GM12878 (cell line): ENCODE results near the gene TMEM97. TPM values are rescaled to one million over a fixed set of nuclear protein-coding genes. Genes with fewer than 3 reads are reported as not detected.

Source experiments
- ATAC-seq: fragments of 200-7000 bp; cut with Tn5 transposase; 3 replicates; pipeline ENCODE4 v1.9.1; 2020; ENCODE audit warnings: mild to moderate bottlenecking, moderate library complexity
- BruUV-seq: library from RNA; stranded (reverse); fragments of 400-500 nt; replicated peaks from 2 replicates; lab custom pipeline; 2021; lab: Mats Ljungman, UMichigan
- CTCF ChIA-PET: fragments of 300-600 bp; sonication (Branson Sonifier 250); formaldehyde crosslinking; extraction: SDS; loops from one replicate; lab custom pipeline; 2021; ENCODE audit warnings: inconsistent platforms; lab: Yijun Ruan, JAX
- POLR2A ChIA-PET: fragments of 350-600 bp; formaldehyde crosslinking; extraction: SDS; loops from one replicate; lab custom pipeline; 2021; ENCODE audit warnings: inconsistent platforms; lab: Charles Lee
- RAD21 ChIA-PET: fragments of 300-600 bp; sonication (Branson Sonifier 250); formaldehyde crosslinking; loops from one replicate; lab custom pipeline; 2023; ENCODE audit warnings: antibody characterized with exemption; ENCODE audit not compliant: unreplicated experiment; lab: Charles Lee
- SMC1A ChIA-PET: fragments of 300-600 bp; sonication (Branson Sonifier 250); formaldehyde crosslinking; loops from one replicate; lab custom pipeline; 2023; ENCODE audit not compliant: unreplicated experiment, uncharacterized antibody; lab: Charles Lee
- DNase-seq: peaks from one replicate; pipeline ENCODE4 v3.0.0-alpha.2; 2011; ENCODE audit warnings: low read depth, low spot score
- FAIRE-seq: peaks from 3 replicates; lab custom pipeline; 2011; peaks lifted over from hg19 to GRCh38; lab: Jason Lieb, UNC
- H2AFZ ChIP-seq: 2 replicates; pipeline ENCODE4 v1.6.0; 2011; ENCODE audit warnings: low read depth, low read length, control low read depth; ENCODE audit not compliant: control insufficient read depth
- H3K27ac ChIP-seq: 2 replicates; pipeline ENCODE4 v1.5.1; 2011; ENCODE audit warnings: control low read depth; ENCODE audit not compliant: control insufficient read depth, insufficient read depth
- H3K27me3 ChIP-seq, 2 experiments: replicated peaks in 1 of 2; 2 replicates each; pipeline versions ENCODE4 v1.6.0 to v1.6.1; 2011; ENCODE audit warnings: low read length in 1 of 2; ENCODE audit not compliant: control insufficient read depth in 2 of 2, insufficient read depth in 2 of 2
- H3K36me3 ChIP-seq, 2 experiments: 2 replicates each; pipeline ENCODE4 v1.5.1; 2011; ENCODE audit warnings: low read length in 1 of 2; ENCODE audit not compliant: control insufficient read depth in 2 of 2, insufficient read depth in 2 of 2
- H3K4me1 ChIP-seq: 2 replicates; pipeline ENCODE4 v1.6.1; 2011; ENCODE audit warnings: mild to moderate bottlenecking, low read length, moderate library complexity, mixed read lengths; ENCODE audit not compliant: control insufficient read depth, insufficient read depth
- H3K4me2 ChIP-seq: 2 replicates; pipeline ENCODE4 v1.6.0; 2011; ENCODE audit warnings: control low read depth; ENCODE audit not compliant: control insufficient read depth, insufficient read depth
- H3K4me3 ChIP-seq: fragments of 200-600 bp; sonication (generic); 2 replicates; pipeline ENCODE4 v1.5.1; 2016
- H3K79me2 ChIP-seq: 2 replicates; pipeline ENCODE4 v1.6.0; 2011; ENCODE audit warnings: low read length; ENCODE audit not compliant: control insufficient read depth, insufficient read depth
- H3K9ac ChIP-seq: 2 replicates; pipeline ENCODE4 v1.8.0; 2011; ENCODE audit warnings: low read length, control low read depth, mixed read lengths; ENCODE audit not compliant: control insufficient read depth, insufficient read depth
- H3K9me3 ChIP-seq: replicated peaks from 3 replicates; pipeline ENCODE4 v1.5.1; 2011; ENCODE audit warnings: mild to moderate bottlenecking, low read length; ENCODE audit not compliant: control insufficient read depth, insufficient read depth
- H4K20me1 ChIP-seq: 2 replicates; pipeline ENCODE4 v1.6.0; 2011; ENCODE audit not compliant: control insufficient read depth, insufficient read depth
- BACH1 ChIP-seq: fragments of 450-650 bp; IDR thresholded peaks from 2 replicates; pipeline ENCODE4 v1.6.1; 2017; ENCODE audit warnings: mild to moderate bottlenecking, borderline replicate concordance
- BMI1 ChIP-seq: fragments of 450-650 bp; IDR thresholded peaks from 2 replicates; pipeline ENCODE4 v1.6.1; 2016; ENCODE audit warnings: mild to moderate bottlenecking, moderate library complexity, borderline replicate concordance
- CBX3 ChIP-seq: fragments of 200-600 bp; sonication (generic); IDR thresholded peaks from 2 replicates; pipeline ENCODE4 v1.6.1; 2016; ENCODE audit warnings: low read depth, borderline replicate concordance
- CHD1 ChIP-seq: IDR thresholded peaks from 2 replicates; pipeline ENCODE4 v1.6.1; 2012; ENCODE audit warnings: low read depth, low read length, improper control_type of control experiment
- CREB1 ChIP-seq: IDR thresholded peaks from 2 replicates; pipeline ENCODE4 v1.6.1; 2012; ENCODE audit warnings: low read depth, mild to moderate bottlenecking, inconsistent platforms
- FOS ChIP-seq: IDR thresholded peaks from 3 replicates; pipeline ENCODE4 v1.6.1; 2011; ENCODE audit warnings: borderline replicate concordance; ENCODE audit not compliant: insufficient read length; ENCODE audit errors: extremely low read depth
- FOXK2 ChIP-seq: fragments of 450-650 bp; IDR thresholded peaks from 2 replicates; pipeline ENCODE4 v1.6.1; 2017; ENCODE audit warnings: mild to moderate bottlenecking, moderate library complexity
- GATAD2B ChIP-seq: fragments of 450-650 bp; conservative IDR thresholded peaks from 2 replicates; pipeline ENCODE4 v1.6.1; 2017; ENCODE audit warnings: low read depth, mild to moderate bottlenecking, moderate library complexity
- IRF4 ChIP-seq: IDR thresholded peaks from 2 replicates; pipeline ENCODE4 v1.6.1; 2011; ENCODE audit warnings: low read depth, low read length
- JUND ChIP-seq: IDR thresholded peaks from 2 replicates; pipeline ENCODE4 v1.6.1; 2012; ENCODE audit warnings: low read depth, mild to moderate bottlenecking, low read length, improper control_type of control experiment, moderate library complexity
- MLLT1 ChIP-seq: fragments of 450-650 bp; IDR thresholded peaks from 2 replicates; pipeline ENCODE4 v1.6.1; 2016; ENCODE audit warnings: mild to moderate bottlenecking
- NFIC ChIP-seq: IDR thresholded peaks from 2 replicates; pipeline ENCODE4 v1.6.1; 2012; ENCODE audit warnings: low read depth, mild to moderate bottlenecking, inconsistent platforms, low read length, moderate library complexity
- NR2C2 ChIP-seq: IDR thresholded peaks from 2 replicates; pipeline ENCODE4 v1.6.1; 2011; ENCODE audit warnings: borderline replicate concordance, low read depth; ENCODE audit not compliant: control insufficient read depth, insufficient read length
- RELB ChIP-seq: fragments of 450-650 bp; IDR thresholded peaks from 2 replicates; pipeline ENCODE4 v1.6.1; 2017; ENCODE audit warnings: low read depth, mild to moderate bottlenecking, moderate library complexity
- TBL1XR1 ChIP-seq: IDR thresholded peaks from 2 replicates; pipeline ENCODE4 v1.6.1; 2012; ENCODE audit warnings: low read depth, low read length, improper control_type of control experiment
- YBX1 ChIP-seq: fragments of 450-650 bp; IDR thresholded peaks from 2 replicates; pipeline ENCODE4 v1.6.1; 2016; ENCODE audit warnings: antibody characterized with exemption
- ZNF207 ChIP-seq: fragments of 450-650 bp; IDR thresholded peaks from 2 replicates; pipeline ENCODE4 v1.6.1; 2014; ENCODE audit warnings: antibody characterized with exemption, mild to moderate bottlenecking, borderline replicate concordance
- WGBS: methylation state at CpG from one replicate; pipeline ENCODE4 v1.1.6; 2016; ENCODE audit warnings: low lambda C conversion rate; ENCODE audit not compliant: insufficient replicate concordance, insufficient coverage; ENCODE audit errors: missing lambda C conversion rate; 5-methylcytosine and 5-hydroxymethylcytosine counted together
- in situ Hi-C: fragments of 300-500 bp; cut with MboI; formaldehyde crosslinking; loops from 9 replicates; pipeline ENCODE4 v1.14.3; 2018; ENCODE audit warnings: mixed read lengths
- intact Hi-C: fragments of 100-400 bp; cut with micrococcal nuclease; formaldehyde crosslinking; loops from one replicate; pipeline ENCODE4 v1.14.2; 2022; ENCODE audit not compliant: unreplicated experiment
- polyA plus RNA-seq, 11 experiments: library from polyadenylated mRNA; depleted of rRNA in 4 of 11; unstranded in 6 of 11; stranded (reverse) in 5 of 11; fragments of >200 nt; fragmentation: Nextera tagmentation in 4 of 11; fragmentation: Illumina TruSeq in 1 of 11; extraction: Ambion mirVana in 4 of 11; extraction: Trizol in 1 of 11; gene quantifications; 1 replicate in 1 of 11; 2 replicates in 10 of 11; pipeline versions ENCODE4 v1.2.1 to v1.2.3, GENCODE V29; 2011 to 2016; ENCODE audit warnings: inconsistent platforms in 2 of 11, missing spikeins in 2 of 11, low read depth in 1 of 11
- total RNA-seq, 4 experiments: library from RNA; depleted of rRNA in 3 of 4; stranded (reverse); fragments of >200 nt in 3 of 4; fragmentation: Illumina TruSeq in 1 of 4; extraction: Trizol in 1 of 4; gene quantifications; 2 replicates each; pipeline versions ENCODE4 v1.2.1 to v1.2.3, GENCODE V29; 2013 to 2021
- TF ChIP-seq, protein P1 (sequence below): fragments of 450-650 bp; IDR thresholded peaks from 2 replicates; pipeline ENCODE4 v1.6.1; 2017; ENCODE audit warnings: mild to moderate bottlenecking

Gene TMEM97
- total and polyA plus RNA-seq, 10 of the 15 experiments (the other 5 are each of a cell fraction or from before 2014, with no cell fraction given): 58.0 to 134 (median 86.0) TPM

DNA sequence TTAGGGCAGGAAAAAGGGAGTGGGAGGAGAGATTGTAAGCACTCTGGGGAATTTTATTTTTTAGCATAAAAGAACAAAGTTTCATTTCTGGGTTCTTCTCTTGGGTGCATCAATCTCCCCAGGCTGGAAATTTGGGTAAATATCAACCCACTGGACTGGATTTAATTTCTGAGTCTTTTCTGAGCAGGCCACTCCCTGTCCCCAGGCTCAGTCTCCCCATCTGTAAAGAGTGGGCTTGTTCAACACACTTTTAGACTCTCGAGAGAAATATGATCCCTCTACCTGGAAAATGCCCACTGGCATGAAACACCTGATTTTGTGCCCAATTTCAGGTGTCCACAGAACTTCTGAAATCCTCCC, 51.7 kb downstream of the TMEM97 start:
- peak overlapping the region; percentile 93; the same call in 1 of the 2 replicates for H3K4me2 ChIP-seq

More for the DNA sequence above, 51.7 kb downstream of the TMEM97 start:
- no peak for DNase-seq
- ChIA-PET POLR2A (interaction anchor here (1.2 kb wide), 1 partner anchor 238 kb away, joined by 3 read pairs; no protein-coding TSS in a partner anchor), RAD21 (no interaction called here), SMC1A (interaction anchor here (1.2 to 1.5 kb wide), 2 partner anchors 46 to 113 kb away, joined by 3 to 5 read pairs; no protein-coding TSS in a partner anchor), CTCF (interaction anchor here (0.6 to 1.7 kb wide), 2 partner anchors 46 to 351 kb away, joined by 3 to 5 read pairs; no protein-coding TSS in a partner anchor)
- peak overlapping the region; percentile 9; the same call in 1 of the 2 replicates for H3K4me3 ChIP-seq
- peak overlapping the region; percentile 65; the same call in 1 of the 2 replicates for H2AFZ ChIP-seq
- no peak for ATAC-seq
- H3K36me3 ChIP-seq: no peaks in the 10 kb centered on the region
- no peak for FAIRE-seq
- WGBS: 100% methylated on average over 1 of the region's 1 CpG
- intact Hi-C loops: loop anchor here (10.0 kb wide), 2 partner anchors 64 to 174 kb away; no protein-coding TSS in a partner anchor
- peaks cover 2% of the 10 kb centered on the region; the same call in 1 of the 2 replicates for H3K79me2 ChIP-seq
- H3K27ac ChIP-seq: no peak overlapping the region
- peaks cover 3% of the 10 kb centered on the region; the same call in 1 of the 2 replicates for H4K20me1 ChIP-seq
- in situ Hi-C loops: loop anchor here (10.0 kb wide), 1 partner anchor 174 kb away; no protein-coding TSS in a partner anchor
- no peaks in the 10 kb centered on the region for H3K9me3 ChIP-seq
- no TSS peak for BruUV-seq
- H3K4me1 ChIP-seq: peaks cover 7% of the 10 kb centered on the region
- no peak for TF ChIP-seq BACH1
- TF ChIP-seq TBL1XR1: no peak
- TF ChIP-seq MLLT1: no peak
- TF ChIP-seq YBX1: no peak
- TF ChIP-seq GATAD2B: no peak
- no peak for TF ChIP-seq FOXK2
- no peak for TF ChIP-seq BMI1
- TF ChIP-seq CREB1: no peak
- no peak for TF ChIP-seq NFIC
- TF ChIP-seq RELB: no peak
- TF ChIP-seq JUND: no peak
- TF ChIP-seq FOS: no peak
- TF ChIP-seq CBX3: no peak
- no peak for TF ChIP-seq IRF4
- TF ChIP-seq, protein P1, sequence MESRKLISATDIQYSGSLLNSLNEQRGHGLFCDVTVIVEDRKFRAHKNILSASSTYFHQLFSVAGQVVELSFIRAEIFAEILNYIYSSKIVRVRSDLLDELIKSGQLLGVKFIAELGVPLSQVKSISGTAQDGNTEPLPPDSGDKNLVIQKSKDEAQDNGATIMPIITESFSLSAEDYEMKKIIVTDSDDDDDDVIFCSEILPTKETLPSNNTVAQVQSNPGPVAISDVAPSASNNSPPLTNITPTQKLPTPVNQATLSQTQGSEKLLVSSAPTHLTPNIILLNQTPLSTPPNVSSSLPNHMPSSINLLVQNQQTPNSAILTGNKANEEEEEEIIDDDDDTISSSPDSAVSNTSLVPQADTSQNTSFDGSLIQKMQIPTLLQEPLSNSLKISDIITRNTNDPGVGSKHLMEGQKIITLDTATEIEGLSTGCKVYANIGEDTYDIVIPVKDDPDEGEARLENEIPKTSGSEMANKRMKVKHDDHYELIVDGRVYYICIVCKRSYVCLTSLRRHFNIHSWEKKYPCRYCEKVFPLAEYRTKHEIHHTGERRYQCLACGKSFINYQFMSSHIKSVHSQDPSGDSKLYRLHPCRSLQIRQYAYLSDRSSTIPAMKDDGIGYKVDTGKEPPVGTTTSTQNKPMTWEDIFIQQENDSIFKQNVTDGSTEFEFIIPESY: no peak
- TF ChIP-seq ZNF207: no peak
- TF ChIP-seq NR2C2: no peak
- TF ChIP-seq CHD1: no peak
- no peak overlapping the region for H3K9ac ChIP-seq
- no peaks in the 10 kb centered on the region for H3K27me3 ChIP-seq
